Neural cell (in vitro differentiated cells): Measurements from ENCODE around the gene PRICKLE2. TPM values are rescaled to one million over a fixed set of nuclear protein-coding genes. Genes with fewer than 3 reads are reported as not detected.

Source experiments
- H2AFZ ChIP-seq: fragments of 200-600, 300-800 bp; sonication (generic), shearing (Covaris generic); 2 replicates; pipeline ENCODE4 v1.6.0; 2014; ENCODE audit warnings: low read depth, mild to moderate bottlenecking, antibody characterized with exemption, low read length, moderate library complexity
- H3F3A ChIP-seq: fragments of 200-600 bp; shearing (Covaris generic); 2 replicates; pipeline ENCODE4 v1.6.1; 2016; ENCODE audit warnings: mild to moderate bottlenecking, moderate library complexity, mixed read lengths, antibody characterized with exemption, low read length; ENCODE audit not compliant: insufficient read depth, poor library complexity, severe bottlenecking
- H3K27ac ChIP-seq: fragments of 200-600, 300-800 bp; sonication (generic), shearing (Covaris generic); 2 replicates; pipeline ENCODE4 v1.5.1; 2014; ENCODE audit warnings: mild to moderate bottlenecking, low read length, moderate library complexity
- H3K27me3 ChIP-seq: fragments of 300-800, 200-600 bp; sonication (generic), shearing (Covaris generic); 2 replicates; pipeline ENCODE4 v1.6.0; 2014; ENCODE audit warnings: mild to moderate bottlenecking, low read depth, low read length, moderate library complexity; ENCODE audit not compliant: insufficient read depth
- H3K36me3 ChIP-seq: fragments of 300-800, 200-600 bp; sonication (generic), shearing (Covaris generic); 2 replicates; pipeline ENCODE4 v1.5.1; 2014; ENCODE audit warnings: mild to moderate bottlenecking, antibody characterized with exemption, low read length, moderate library complexity; ENCODE audit not compliant: insufficient read depth
- H3K4me2 ChIP-seq: fragments of 300-800, 200-600 bp; sonication (generic), shearing (Covaris generic); 2 replicates; pipeline ENCODE4 v1.6.0; 2014; ENCODE audit warnings: mild to moderate bottlenecking, low read length
- H3K4me3 ChIP-seq: fragments of 300-800, 200-600 bp; sonication (generic), shearing (Covaris generic); 2 replicates; pipeline ENCODE4 v1.5.1; 2014; ENCODE audit warnings: mild to moderate bottlenecking, low read length, moderate library complexity
- H3K79me2 ChIP-seq: fragments of 200-600 bp; shearing (Covaris generic); replicated peaks from 2 replicates; pipeline ENCODE4 v1.6.0; 2014; ENCODE audit warnings: mild to moderate bottlenecking, low read length, moderate library complexity; ENCODE audit not compliant: insufficient read depth
- H3K9ac ChIP-seq: fragments of 300-800, 200-600 bp; sonication (generic), shearing (Covaris generic); 2 replicates; pipeline ENCODE4 v1.6.1; 2016; ENCODE audit warnings: mild to moderate bottlenecking, low read length, mixed read lengths
- H3K9me2 ChIP-seq: fragments of 200-600 bp; shearing (Covaris generic); 2 replicates; pipeline ENCODE4 v1.6.1; 2016; ENCODE audit warnings: mild to moderate bottlenecking, low read length, mixed read lengths; ENCODE audit not compliant: insufficient read depth
- H3K9me3 ChIP-seq: fragments of 200-600, 300-800 bp; sonication (generic), shearing (Covaris generic); 2 replicates; pipeline ENCODE4 v1.6.1; 2016; ENCODE audit warnings: mild to moderate bottlenecking, mixed run types, low read length, moderate library complexity, mixed read lengths
- H4K20me1 ChIP-seq: fragments of 200-600 bp; shearing (Covaris generic); 2 replicates; pipeline ENCODE4 v1.6.1; 2016; ENCODE audit warnings: mild to moderate bottlenecking, mixed run types; ENCODE audit not compliant: insufficient read depth
- CTCF ChIP-seq: fragments of 450-650 bp; IDR thresholded peaks from 2 replicates; pipeline ENCODE4 v1.5.1; 2014; ENCODE audit warnings: antibody characterized with exemption, mild to moderate bottlenecking, moderate library complexity; ENCODE audit not compliant: poor library complexity, severe bottlenecking
- EP300 ChIP-seq: fragments of 450-650 bp; conservative IDR thresholded peaks from 2 replicates; pipeline ENCODE4 v1.6.1; 2014; ENCODE audit warnings: antibody characterized with exemption, mild to moderate bottlenecking, moderate library complexity; ENCODE audit not compliant: poor library complexity, severe bottlenecking
- EZH2 ChIP-seq: fragments of 200-600, 300-800 bp; shearing (Covaris generic), sonication (generic); IDR thresholded peaks from 2 replicates; pipeline ENCODE4 v1.6.1; 2014; ENCODE audit warnings: antibody characterized with exemption, low read length, borderline replicate concordance, mild to moderate bottlenecking; ENCODE audit not compliant: insufficient read depth, poor library complexity, severe bottlenecking
- MXI1 ChIP-seq: fragments of 450-650 bp; conservative IDR thresholded peaks from 2 replicates; pipeline ENCODE4 v1.6.1; 2014; ENCODE audit warnings: antibody characterized with exemption, mild to moderate bottlenecking; ENCODE audit not compliant: poor library complexity, severe bottlenecking
- POLR2AphosphoS5 ChIP-seq: IDR thresholded peaks from 2 replicates; pipeline ENCODE4 v1.6.1; 2012
- RAD21 ChIP-seq: fragments of 450-650 bp; conservative IDR thresholded peaks from 2 replicates; pipeline ENCODE4 v1.6.1; 2014; ENCODE audit warnings: antibody characterized with exemption, mild to moderate bottlenecking, moderate library complexity
- REST ChIP-seq: IDR thresholded peaks from 2 replicates; pipeline ENCODE4 v1.6.1; 2012; ENCODE audit warnings: borderline replicate concordance
- SMC3 ChIP-seq: fragments of 450-650 bp; conservative IDR thresholded peaks from 2 replicates; pipeline ENCODE4 v1.6.1; 2014; ENCODE audit warnings: antibody characterized with exemption, mild to moderate bottlenecking, moderate library complexity; ENCODE audit not compliant: poor library complexity
- TAF1 ChIP-seq: IDR thresholded peaks from 2 replicates; pipeline ENCODE4 v1.6.1; 2012; ENCODE audit warnings: low read depth
- polyA plus RNA-seq: library from polyadenylated mRNA; depleted of rRNA; stranded (reverse); fragments of >200 nt; gene quantifications from 2 replicates; pipeline ENCODE4 v1.2.3, GENCODE V29; 2014

PRICKLE2 gene
- polyA plus RNA-seq, 1 donor from 2014 or later = 8.7 TPM

DNA sequence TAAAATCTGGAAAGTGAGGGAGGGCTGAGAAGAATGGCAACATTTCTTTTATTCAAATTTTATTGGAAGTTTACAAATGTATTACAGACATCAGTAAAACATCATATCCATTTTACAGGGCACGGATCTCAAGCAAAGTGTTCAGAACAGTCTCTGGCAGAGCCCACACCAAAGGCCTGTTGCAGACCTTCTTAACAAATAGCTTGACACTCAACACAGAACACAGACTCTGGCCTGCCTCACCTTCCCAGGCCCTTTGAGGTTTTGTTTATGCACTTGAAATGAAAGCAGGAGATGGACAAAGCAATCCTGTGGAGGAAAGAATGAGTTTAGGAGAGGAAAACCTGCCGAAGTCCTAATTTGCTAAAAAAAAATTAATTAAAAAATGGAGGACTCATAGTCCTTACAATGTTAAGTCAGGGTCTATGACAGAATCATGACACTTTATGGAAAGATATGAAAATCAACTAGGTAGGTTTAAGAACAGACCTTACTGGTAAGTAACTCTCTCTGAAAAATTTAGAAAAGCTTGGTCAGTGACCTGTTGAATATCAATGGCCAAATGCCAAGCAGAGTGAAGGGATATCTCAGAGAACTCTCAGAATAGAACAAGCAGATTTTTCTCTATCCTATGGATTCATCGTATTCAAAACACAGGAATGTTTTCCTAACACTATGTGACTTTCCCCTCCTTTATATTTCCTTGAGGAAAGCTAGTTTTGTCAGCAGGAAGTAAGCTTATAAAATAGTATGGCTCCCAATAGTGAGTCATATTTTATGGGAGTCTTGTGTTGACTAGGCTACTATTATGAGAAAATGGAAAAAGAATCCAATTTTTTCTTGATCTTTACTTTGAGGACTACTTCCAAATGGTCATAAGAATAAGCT, 131.2 kb downstream of the PRICKLE2 start:
- no peaks in the 10 kb centered on the region for H3K36me3 ChIP-seq
- no peaks in the 10 kb centered on the region for H3K27me3 ChIP-seq
- H3K9ac ChIP-seq = no peak overlapping the region
- no peaks in the 10 kb centered on the region for H3F3A ChIP-seq
- H3K4me3 ChIP-seq = no peak overlapping the region
- TF ChIP-seq EZH2 = no peak
- no peak for TF ChIP-seq POLR2AphosphoS5
- no peak for TF ChIP-seq SMC3
- no peak for TF ChIP-seq EP300
- H4K20me1 ChIP-seq = no peaks in the 10 kb centered on the region
- H3K9me3 ChIP-seq = no peaks in the 10 kb centered on the region
- H3K9me2 ChIP-seq = no peaks in the 10 kb centered on the region
- H3K4me2 ChIP-seq = no peak overlapping the region
- H3K27ac ChIP-seq = no peak overlapping the region
- no peak overlapping the region for H2AFZ ChIP-seq
- no peaks in the 10 kb centered on the region for H3K79me2 ChIP-seq

DNA sequence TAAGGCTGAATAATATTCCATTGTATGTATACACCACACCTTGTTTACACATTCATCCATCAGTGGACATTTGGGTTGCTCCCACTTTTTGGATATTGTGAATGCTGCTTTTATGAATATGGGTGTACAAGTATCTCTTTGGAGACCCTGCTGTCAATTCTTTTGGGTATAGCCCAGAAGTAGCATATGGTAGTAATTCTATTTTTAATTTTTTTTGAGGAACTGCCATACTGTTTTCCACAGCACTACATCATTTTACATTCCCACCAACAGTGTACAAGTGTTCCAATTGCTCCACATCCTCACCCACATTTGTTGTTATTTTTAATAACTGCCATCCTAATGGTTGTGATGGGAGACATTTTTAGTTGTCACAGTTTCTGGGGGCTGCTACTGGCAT, 132.1 kb downstream of the PRICKLE2 start:
- TF ChIP-seq TAF1 = no peak
- TF ChIP-seq CTCF = no peak
- no peak for TF ChIP-seq RAD21
- TF ChIP-seq POLR2AphosphoS5 = no peak
- TF ChIP-seq EP300 = no peak
- no peak for TF ChIP-seq SMC3
- TF ChIP-seq EZH2 = no peak
- no peak for TF ChIP-seq MXI1
- TF ChIP-seq REST = no peak
- H3K79me2 ChIP-seq = no peaks in the 10 kb centered on the region
- H4K20me1 ChIP-seq = no peaks in the 10 kb centered on the region
- no peak overlapping the region for H3K4me3 ChIP-seq
- H2AFZ ChIP-seq = no peak overlapping the region
- H3K27me3 ChIP-seq = no peaks in the 10 kb centered on the region
- no peak overlapping the region for H3K9ac ChIP-seq
- no peak overlapping the region for H3K27ac ChIP-seq
- no peaks in the 10 kb centered on the region for H3F3A ChIP-seq
- no peaks in the 10 kb centered on the region for H3K36me3 ChIP-seq
- no peaks in the 10 kb centered on the region for H3K9me2 ChIP-seq
- no peak overlapping the region for H3K4me2 ChIP-seq
- H3K9me3 ChIP-seq = no peaks in the 10 kb centered on the region
